ENCODE measurements around the gene NTN1.

DNA sequence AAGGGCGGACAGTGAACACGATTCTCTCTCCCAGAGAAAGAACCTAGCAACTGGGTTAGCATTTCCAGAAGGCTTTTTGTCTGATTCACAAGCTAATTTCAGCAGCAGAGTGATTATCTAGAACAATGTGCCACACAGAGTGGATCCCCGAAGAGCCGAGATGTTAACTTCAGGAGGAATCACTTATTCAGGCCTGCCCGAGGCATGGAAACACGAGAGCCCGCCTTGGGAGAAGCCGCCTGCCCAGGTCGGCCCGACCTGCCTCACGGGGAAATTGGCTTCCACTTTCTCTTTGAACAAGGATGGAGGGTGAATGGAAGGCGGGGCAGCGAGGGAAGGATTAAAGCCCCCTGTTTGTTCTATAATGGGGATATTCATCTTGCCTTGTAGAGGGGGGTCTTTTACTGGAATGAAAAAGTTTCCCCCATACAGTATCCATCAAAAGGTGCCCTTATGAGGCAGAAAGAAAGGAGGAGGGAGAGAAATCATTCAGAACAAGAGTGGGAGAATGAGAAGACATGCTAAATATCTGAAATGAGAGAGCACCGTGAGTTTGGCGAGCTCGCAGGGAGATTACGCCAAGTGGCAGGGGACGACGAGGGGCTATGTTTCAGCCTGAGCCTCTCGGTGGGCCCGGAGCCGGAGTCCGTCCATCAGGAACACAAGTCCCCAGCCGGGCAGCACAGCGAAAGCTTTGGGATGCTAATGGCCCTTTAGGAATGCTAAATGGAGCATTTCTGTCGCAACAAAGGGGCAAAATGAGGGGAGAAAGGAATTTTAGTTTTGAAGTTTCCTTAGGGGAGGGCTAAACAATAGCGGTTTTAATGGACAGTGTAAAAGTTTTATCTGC lies 33.0 kb downstream of the NTN1 start:
- TF ChIP-seq IRF2 (CRISPR knock-in tag; IDR thresholded peaks at IDR 0.05): no peak
- TF ChIP-seq, protein P1, sequence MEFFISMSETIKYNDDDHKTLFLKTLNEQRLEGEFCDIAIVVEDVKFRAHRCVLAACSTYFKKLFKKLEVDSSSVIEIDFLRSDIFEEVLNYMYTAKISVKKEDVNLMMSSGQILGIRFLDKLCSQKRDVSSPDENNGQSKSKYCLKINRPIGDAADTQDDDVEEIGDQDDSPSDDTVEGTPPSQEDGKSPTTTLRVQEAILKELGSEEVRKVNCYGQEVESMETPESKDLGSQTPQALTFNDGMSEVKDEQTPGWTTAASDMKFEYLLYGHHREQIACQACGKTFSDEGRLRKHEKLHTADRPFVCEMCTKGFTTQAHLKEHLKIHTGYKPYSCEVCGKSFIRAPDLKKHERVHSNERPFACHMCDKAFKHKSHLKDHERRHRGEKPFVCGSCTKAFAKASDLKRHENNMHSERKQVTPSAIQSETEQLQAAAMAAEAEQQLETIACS (CRISPR knock-in tag; IDR thresholded peaks at IDR 0.05): no peak
- TF ChIP-seq DPF2 (CRISPR knock-in tag; IDR thresholded peaks at IDR 0.05; ENCODE audit: borderline replicate concordance, low read depth): no peak
- TF ChIP-seq CTCF (CRISPR knock-in tag; IDR thresholded peaks at IDR 0.05): no peak
- TF ChIP-seq ZNF850 (CRISPR knock-in tag; conservative IDR thresholded peaks at IDR 0.05): no peak
- TF ChIP-seq POLR2AphosphoS5 (IDR thresholded peaks at IDR 0.05; ENCODE audit: low read depth, low read length): no peak
- no peak for TF ChIP-seq SNRNP70 (IDR thresholded peaks at IDR 0.05; ENCODE audit: low read depth, low read length)
- TF ChIP-seq GLI4 (CRISPR knock-in tag; IDR thresholded peaks at IDR 0.05; ENCODE audit: borderline replicate concordance): no peak

Measured in HepG2 (cell line).